Lung (tissue), 12 donors: ENCODE results near the gene PELI2. TPM values are rescaled to one million over a fixed set of nuclear protein-coding genes. Genes with fewer than 3 reads are reported as not detected.
A peak's percentile ranks its signal among the peaks of the same experiment; 100 is the strongest.

Source experiments
- ATAC-seq: fragments of 200-7000 bp; cut with Tn5 transposase; one replicate; pipeline ENCODE4 v1.9.1; 2020; ENCODE audit warnings: moderate number of reproducible peaks; ENCODE audit not compliant: insufficient read depth, low FRiP score
- DNase-seq, 3 donors: peaks; one replicate each; pipeline ENCODE4 v3.0.0-alpha.2; 2013 to 2017
- H3K27ac ChIP-seq, 2 donors: one replicate each; pipeline ENCODE4 v1.5.1; 2013; ENCODE audit warnings: mild to moderate bottlenecking in 2 of 2, moderate library complexity in 2 of 2, control low read depth in 1 of 2, inconsistent platforms in 1 of 2, low read depth in 1 of 2, low read length in 1 of 2
- H3K27me3 ChIP-seq, 3 donors: one replicate each; pipeline ENCODE4 v1.5.1; 2013; ENCODE audit warnings: low read length in 2 of 3; ENCODE audit not compliant: control insufficient read depth in 3 of 3, insufficient read depth in 3 of 3
- H3K36me3 ChIP-seq, 4 donors: one replicate each; pipeline ENCODE4 v1.5.1; 2013; ENCODE audit warnings: low read length in 4 of 4, mild to moderate bottlenecking in 1 of 4, moderate library complexity in 1 of 4; ENCODE audit not compliant: control insufficient read depth in 4 of 4, insufficient read depth in 4 of 4
- H3K4me1 ChIP-seq, 5 donors: one replicate each; pipeline ENCODE4 v1.5.1; 2013; ENCODE audit warnings: low read length in 5 of 5, mild to moderate bottlenecking in 2 of 5, moderate library complexity in 1 of 5; ENCODE audit not compliant: control insufficient read depth in 5 of 5, insufficient read depth in 5 of 5
- H3K4me3 ChIP-seq: one replicate; pipeline ENCODE4 v1.5.1; 2013; ENCODE audit warnings: mild to moderate bottlenecking, control low read depth, moderate library complexity
- H3K9ac ChIP-seq, 2 donors: one replicate each; pipeline ENCODE4 v1.5.1; 2013; ENCODE audit warnings: low read length in 2 of 2, control low read depth in 1 of 2; ENCODE audit not compliant: insufficient read depth in 1 of 2
- H3K9me3 ChIP-seq, 4 donors: one replicate each; pipeline ENCODE4 v1.5.1; 2013; ENCODE audit warnings: low read length in 3 of 4, mild to moderate bottlenecking in 1 of 4, moderate library complexity in 1 of 4; ENCODE audit not compliant: control insufficient read depth in 4 of 4, insufficient read depth in 3 of 4
- WGBS, 2 donors: extraction: QIAGEN DNeasy Blood & Tissue Kit; methylation state at CpG; one replicate each; pipeline ENCODE4 v1.1.7; 2013; 5-methylcytosine and 5-hydroxymethylcytosine counted together
- polyA plus RNA-seq, 2 donors: library from polyadenylated mRNA; stranded (reverse); fragments of 200-250 nt; gene quantifications; one replicate each; pipeline ENCODE4 v1.2.1, GENCODE V29; 2013
- total RNA-seq, 2 donors: library from RNA; depleted of rRNA in 1 of 2; stranded (reverse); fragments of >200 nt in 1 of 2; gene quantifications; one replicate each; pipeline ENCODE4 v1.2.1, GENCODE V29; 2014 to 2021
- TF ChIP-seq, protein P1 (sequence below): IDR thresholded peaks from 2 replicates; pipeline ENCODE4 v1.5.1; 2012; ENCODE audit warnings: mild to moderate bottlenecking; ENCODE audit errors: control extremely low read depth, extremely low read depth
- donor health status: control.
- donor health status: control.
- donor health status: Bipolar disorder and iron deficiency.
- donor health status: healthy.
- donor health status: DM: yes; HTN: yes; CAD: no.

PELI2 gene
- total and polyA plus RNA-seq, 4 donors = 3.8 to 21.1 (median 8.5) TPM

DNA sequence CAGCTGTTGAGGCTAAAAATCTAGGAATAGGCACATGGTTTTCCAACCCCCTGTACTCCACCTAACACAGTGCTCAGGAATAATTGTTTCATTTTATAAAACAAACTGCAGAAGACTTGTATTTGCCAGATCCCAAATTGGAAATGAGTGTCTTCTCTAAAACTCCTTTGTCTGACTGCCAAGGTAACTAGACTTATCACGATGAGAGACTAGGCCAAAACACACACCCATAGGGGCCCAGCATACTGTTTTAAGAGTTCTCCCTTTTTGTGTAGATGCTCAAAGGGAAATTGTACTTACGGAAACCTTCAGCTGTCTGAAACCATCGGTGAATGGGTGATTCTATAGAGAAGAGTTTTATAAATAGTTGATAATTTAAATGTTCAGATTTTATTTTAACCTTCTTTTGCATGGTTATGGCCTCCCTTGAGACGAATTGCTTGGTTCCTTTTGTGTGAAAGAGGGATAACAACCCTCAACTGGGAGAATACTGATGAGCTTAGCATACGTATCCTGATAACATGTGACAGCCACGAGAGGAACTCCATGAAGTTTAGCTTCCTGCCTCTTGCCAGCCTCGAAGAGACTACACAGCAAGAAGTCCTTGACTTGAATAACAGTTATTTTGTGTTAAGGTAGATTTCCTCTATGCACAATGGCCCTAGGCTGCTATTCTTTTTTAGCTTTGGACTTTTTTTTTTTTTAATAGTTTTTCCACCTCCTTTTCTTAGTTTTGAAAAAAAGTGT, 103.3 kb downstream of the PELI2 start:
- Histone ChIP-seq H3K4me1 (peaks cover 14 to 54% (median 22%) of the 10 kb centered on the region in 5 donors), H3K36me3 (no peaks in the 10 kb centered on the region), H3K27me3 (no peaks in the 10 kb centered on the region), H3K9me3 (peaks cover 0 to 1% (median 0%) of the 10 kb centered on the region in 4 donors), H3K9ac (no peak overlapping the region), H3K4me3 (no peak overlapping the region), H3K27ac (peak overlapping the region in 1 of 2 donors; percentile 3)
- no peak for DNase-seq
- no peak for ATAC-seq
- 63 to 69% methylated on average over 7 of the region's 7 CpGs for WGBS, 2 donors
- TF ChIP-seq, protein P1, sequence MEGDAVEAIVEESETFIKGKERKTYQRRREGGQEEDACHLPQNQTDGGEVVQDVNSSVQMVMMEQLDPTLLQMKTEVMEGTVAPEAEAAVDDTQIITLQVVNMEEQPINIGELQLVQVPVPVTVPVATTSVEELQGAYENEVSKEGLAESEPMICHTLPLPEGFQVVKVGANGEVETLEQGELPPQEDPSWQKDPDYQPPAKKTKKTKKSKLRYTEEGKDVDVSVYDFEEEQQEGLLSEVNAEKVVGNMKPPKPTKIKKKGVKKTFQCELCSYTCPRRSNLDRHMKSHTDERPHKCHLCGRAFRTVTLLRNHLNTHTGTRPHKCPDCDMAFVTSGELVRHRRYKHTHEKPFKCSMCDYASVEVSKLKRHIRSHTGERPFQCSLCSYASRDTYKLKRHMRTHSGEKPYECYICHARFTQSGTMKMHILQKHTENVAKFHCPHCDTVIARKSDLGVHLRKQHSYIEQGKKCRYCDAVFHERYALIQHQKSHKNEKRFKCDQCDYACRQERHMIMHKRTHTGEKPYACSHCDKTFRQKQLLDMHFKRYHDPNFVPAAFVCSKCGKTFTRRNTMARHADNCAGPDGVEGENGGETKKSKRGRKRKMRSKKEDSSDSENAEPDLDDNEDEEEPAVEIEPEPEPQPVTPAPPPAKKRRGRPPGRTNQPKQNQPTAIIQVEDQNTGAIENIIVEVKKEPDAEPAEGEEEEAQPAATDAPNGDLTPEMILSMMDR = no peak

- TF ChIP-seq, protein P1 = no peak
- no peak overlapping the region for H3K9ac ChIP-seq
- no peak overlapping the region for H3K27ac ChIP-seq
- H3K36me3 ChIP-seq = no peaks in the 10 kb centered on the region
- ATAC-seq (no peak), DNase-seq (peak in 1 of 3 donors; percentile 20)
- no peak overlapping the region for H3K4me3 ChIP-seq
- H3K9me3 ChIP-seq = peaks cover 0 to 1% (median 0%) of the 10 kb centered on the region in 4 donors
- H3K4me1 ChIP-seq = peaks cover 0 to 34% (median 12%) of the 10 kb centered on the region in 5 donors
- H3K27me3 ChIP-seq = no peaks in the 10 kb centered on the region
- WGBS, 2 donors = 72 to 85% methylated on average over 1 of the region's 1 CpG
These were observed 106.0 kb downstream of the PELI2 start for GRCh38 chr14:56224229-56224628.

- no peak for ATAC-seq
- 89 to 95% methylated on average over 17 of the region's 17 CpGs for WGBS, 2 donors
These were observed 106.8 kb downstream of the PELI2 start for GRCh38 chr14:56224691-56225681.

More at GRCh38 chr14:56224691-56225681, 106.8 kb downstream of the PELI2 start:
- no peak overlapping the region for H3K27ac ChIP-seq
- no peaks in the 10 kb centered on the region for H3K36me3 ChIP-seq
- H3K27me3 ChIP-seq = no peaks in the 10 kb centered on the region
- H3K9me3 ChIP-seq = peaks cover 0 to under 1% (median 0%) of the 10 kb centered on the region in 4 donors
- DNase-seq = peak in 1 of 3 donors; percentile 11
- H3K9ac ChIP-seq = no peak overlapping the region
- H3K4me3 ChIP-seq = no peak overlapping the region
- TF ChIP-seq, protein P1 = no peak
- peaks cover 0 to 27% (median 10%) of the 10 kb centered on the region in 5 donors for H3K4me1 ChIP-seq
